ENCODE results near the gene TSPAN31. TPM values are rescaled to one million over a fixed set of nuclear protein-coding genes. Genes with fewer than 3 reads are reported as not detected.

Gene TSPAN31
- polyA plus RNA-seq, 4 donors, result 92.0 to 109 (median 100) TPM

GRCh38 chr12:57782243-57782607 is 37.4 kb downstream of the TSPAN31 start:
- no peak for DNase-seq (ENCODE audit: low read depth in 4 of 4, low spot score in 3 of 4)

GRCh38 chr12:57782608-57783465 is 38.0 kb downstream of the TSPAN31 start, which contains the start of gene TSFM:
Gene TSFM, plus strand, starts transcription at chr12:57782787. Its CDS starts 15 bp downstream, at chr12:57782802.
- DNase-seq (ENCODE audit: low read depth in 4 of 4, low spot score in 3 of 4), result peak; percentile 91 to 96 (median 93)

GRCh38 chr12:57783466-57783801 is 38.6 kb downstream of the TSPAN31 start:
- no peak for DNase-seq (ENCODE audit: low read depth in 4 of 4, low spot score in 3 of 4)

- no peak for DNase-seq (ENCODE audit: low read depth in 4 of 4, low spot score in 3 of 4)
Observed at GRCh38 chr12:57783861-57784260, 39.0 kb downstream of the TSPAN31 start.

GRCh38 chr12:57793920-57794319 is 49.1 kb downstream of the TSPAN31 start:
- DNase-seq (ENCODE audit: low read depth in 4 of 4, low spot score in 3 of 4), result no peak

- DNase-seq (ENCODE audit: low read depth in 4 of 4, low spot score in 3 of 4), result no peak
Observed at GRCh38 chr12:57795354-57795753, 50.5 kb downstream of the TSPAN31 start.

- DNase-seq (ENCODE audit: low read depth in 4 of 4, low spot score in 3 of 4), result no peak
Observed at GRCh38 chr12:57796996-57797395, 52.2 kb downstream of the TSPAN31 start.

GRCh38 chr12:57797933-57798332 is 53.1 kb downstream of the TSPAN31 start:
- DNase-seq (ENCODE audit: low read depth in 4 of 4, low spot score in 3 of 4), result no peak

Other genes with a start within 250 kb of the TSPAN31 start
- gene DDIT3, start 224.5 kb upstream of the TSPAN31 start, polyA plus RNA-seq (ENCODE audit: insufficient read length in 4 of 4), result 10 to 100 TPM; 29.2 to 37.3 (median 30.3) TPM
- 10 to 100 TPM; 53.9 to 82.1 (median 62.1) TPM for gene MBD6, start 222.2 kb upstream of the TSPAN31 start, polyA plus RNA-seq (ENCODE audit: insufficient read length in 4 of 4)
- gene DCTN2, start 197.8 kb upstream of the TSPAN31 start, polyA plus RNA-seq (ENCODE audit: insufficient read length in 4 of 4), result 100 to 1,000 TPM; 159 to 179 (median 166) TPM
- 1 to 10 TPM in 1 of 4 donors, under 1 TPM in 3; 0.24 to 1.3 (median 0.36) TPM for gene KIF5A, start 195.0 kb upstream of the TSPAN31 start, polyA plus RNA-seq (ENCODE audit: insufficient read length in 4 of 4)
- 10 to 100 TPM; 41.6 to 47.4 (median 45.1) TPM for gene PIP4K2C, start 153.8 kb upstream of the TSPAN31 start, polyA plus RNA-seq (ENCODE audit: insufficient read length in 4 of 4)
- 10 to 100 TPM; 55.8 to 64.9 (median 57.0) TPM for gene DTX3, start 140.2 kb upstream of the TSPAN31 start, polyA plus RNA-seq (ENCODE audit: insufficient read length in 4 of 4)
- gene ARHGEF25, start 133.6 kb upstream of the TSPAN31 start, polyA plus RNA-seq (ENCODE audit: insufficient read length in 4 of 4), result 10 to 100 TPM; 30.0 to 37.1 (median 32.9) TPM
- gene B4GALNT1, start 111.8 kb upstream of the TSPAN31 start, polyA plus RNA-seq (ENCODE audit: insufficient read length in 4 of 4), result 1 to 10 TPM in 1 of 4 donors, under 1 TPM in 3; 0.82 to 1.2 (median 0.93) TPM
- 100 to 1,000 TPM; 209 to 223 (median 214) TPM for gene OS9, start 50.9 kb upstream of the TSPAN31 start, polyA plus RNA-seq (ENCODE audit: insufficient read length in 4 of 4)
- 1 to 10 TPM in 2 of 4 donors, under 1 TPM in 2; 0.73 to 2.0 (median 1.1) TPM for gene AGAP2, start 6.3 kb upstream of the TSPAN31 start, polyA plus RNA-seq (ENCODE audit: insufficient read length in 4 of 4)
- 100 to 1,000 TPM; 218 to 258 (median 236) TPM for gene CDK4, start 7.3 kb downstream of the TSPAN31 start, polyA plus RNA-seq (ENCODE audit: insufficient read length in 4 of 4)
- gene MARCHF9, start 10.1 kb downstream of the TSPAN31 start, polyA plus RNA-seq (ENCODE audit: insufficient read length in 4 of 4), result 10 to 100 TPM; 17.7 to 21.0 (median 19.4) TPM
- 1 to 10 TPM in 3 of 4 donors, under 1 TPM in 1; 1.00 to 1.5 (median 1.1) TPM for gene CYP27B1, start 22.0 kb downstream of the TSPAN31 start, polyA plus RNA-seq (ENCODE audit: insufficient read length in 4 of 4)
- gene METTL1, start 27.1 kb downstream of the TSPAN31 start, polyA plus RNA-seq (ENCODE audit: insufficient read length in 4 of 4), result 10 to 100 TPM; 29.0 to 33.4 (median 29.9) TPM
- 10 to 100 TPM in 2 of 4 donors, 1 to 10 TPM in 2; 9.7 to 15.1 (median 12.1) TPM for gene EEF1AKMT3, start 27.6 kb downstream of the TSPAN31 start, polyA plus RNA-seq (ENCODE audit: insufficient read length in 4 of 4)
- 10 to 100 TPM; 40.8 to 52.9 (median 45.5) TPM for gene TSFM, start 37.7 kb downstream of the TSPAN31 start, polyA plus RNA-seq (ENCODE audit: insufficient read length in 4 of 4)
- gene AVIL, start 73.7 kb downstream of the TSPAN31 start, polyA plus RNA-seq (ENCODE audit: insufficient read length in 4 of 4), result 10 to 100 TPM in 2 of 4 donors, 1 to 10 TPM in 2; 6.0 to 13.0 (median 9.7) TPM
- gene CTDSP2, start 101.7 kb downstream of the TSPAN31 start, polyA plus RNA-seq (ENCODE audit: insufficient read length in 4 of 4), result 100 to 1,000 TPM; 256 to 278 (median 266) TPM
- gene ATP23, start 196.5 kb downstream of the TSPAN31 start, polyA plus RNA-seq (ENCODE audit: insufficient read length in 4 of 4), result 10 to 100 TPM in 3 of 4 donors, 1 to 10 TPM in 1; 9.5 to 12.4 (median 10.9) TPM

All from right renal pelvis (tissue), 4 donors.